Measurements from ENCODE around the gene SEC61B. TPM values are rescaled to one million over a fixed set of nuclear protein-coding genes. Genes with fewer than 3 reads are reported as not detected.
A peak's percentile ranks its signal among the peaks of the same experiment; 100 is the strongest.

SEC61B gene
- total RNA-seq, 6 experiments from 2014 or later, result 85.1 to 158 (median 131) TPM

DNA sequence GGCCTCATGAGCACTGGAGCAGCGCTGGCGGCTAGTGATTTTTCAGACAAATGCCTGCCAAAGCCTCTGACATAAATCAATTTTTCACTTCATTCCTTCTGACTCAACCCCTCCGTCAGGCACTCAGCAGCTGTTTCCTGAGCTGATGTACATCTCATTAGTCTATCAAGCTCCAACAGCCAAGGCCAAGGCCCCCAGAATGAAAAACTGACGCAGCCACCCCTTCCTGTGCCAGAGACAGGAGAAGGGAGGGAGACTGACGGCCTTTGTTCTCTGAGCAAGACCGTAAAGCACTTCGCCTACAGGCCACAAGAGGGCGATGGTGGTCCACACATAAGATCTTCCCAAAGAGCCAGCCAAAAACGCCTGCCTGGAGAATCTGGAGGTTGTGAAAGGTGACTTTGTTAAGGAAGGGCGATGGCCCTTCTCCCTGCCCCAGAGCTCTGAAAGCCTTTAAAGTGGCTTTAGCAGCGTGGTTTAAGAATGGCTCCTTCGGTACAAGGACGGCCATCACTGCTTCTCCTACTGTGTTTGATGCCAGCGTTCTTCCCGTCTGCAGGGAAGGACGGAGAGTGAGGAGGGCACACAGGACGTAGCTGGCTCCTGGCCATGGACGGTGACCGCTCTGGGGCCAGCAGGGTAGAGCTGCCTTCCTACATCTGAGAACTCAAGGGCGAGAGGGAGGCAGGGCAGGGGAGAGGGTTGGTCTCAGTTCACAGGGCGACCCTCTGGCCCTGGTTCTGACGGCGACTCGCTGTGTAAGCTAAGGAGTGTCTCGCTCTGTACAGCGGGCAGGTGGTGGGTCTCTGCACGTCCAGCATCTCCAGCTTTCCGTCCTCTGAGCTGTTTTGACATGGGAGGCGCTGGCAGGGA lies 37.4 kb upstream of the SEC61B start:
- no peaks in the 10 kb centered on the region for H3K9me3 ChIP-seq
- intact Hi-C loops (cut with DNase I), result no loop called here
- H3K4me3 ChIP-seq, result no peak overlapping the region
- no peaks in the 10 kb centered on the region for H3K36me3 ChIP-seq
- TF ChIP-seq POLR2A (IDR thresholded peaks at IDR 0.05) (no peak), CTCF (IDR thresholded peaks at IDR 0.05) (peak; percentile 89 to 96 (median 92))
- no peak overlapping the region for H3K27ac ChIP-seq
- 18% methylated on average over 21 of the region's 29 CpGs for WGBS (ENCODE audit: insufficient coverage, low coverage, low lambda C conversion rate, missing lambda C conversion rate)
- DNase-seq (peak; percentile 77 to 84 (median 83)), ATAC-seq (peak; percentile 96 to 99 (median 98))
- H3K27me3 ChIP-seq, result no peaks in the 10 kb centered on the region
- H3K4me1 ChIP-seq, result no peaks in the 10 kb centered on the region

GRCh38 chr9:99185348-99185632 lies 36.8 kb upstream of the SEC61B start:
- 16% methylated on average over 3 of the region's 5 CpGs for WGBS (ENCODE audit: insufficient coverage, low coverage, low lambda C conversion rate, missing lambda C conversion rate)
- H3K4me3 ChIP-seq, result no peak overlapping the region
- intact Hi-C loops (cut with DNase I), result no loop called here
- ATAC-seq (no peak), DNase-seq (no peak)
- no peaks in the 10 kb centered on the region for H3K4me1 ChIP-seq
- no peaks in the 10 kb centered on the region for H3K36me3 ChIP-seq
- H3K27me3 ChIP-seq, result no peaks in the 10 kb centered on the region
- no peak overlapping the region for H3K27ac ChIP-seq
- no peak for TF ChIP-seq POLR2A (IDR thresholded peaks at IDR 0.05)
- no peaks in the 10 kb centered on the region for H3K9me3 ChIP-seq

DNA sequence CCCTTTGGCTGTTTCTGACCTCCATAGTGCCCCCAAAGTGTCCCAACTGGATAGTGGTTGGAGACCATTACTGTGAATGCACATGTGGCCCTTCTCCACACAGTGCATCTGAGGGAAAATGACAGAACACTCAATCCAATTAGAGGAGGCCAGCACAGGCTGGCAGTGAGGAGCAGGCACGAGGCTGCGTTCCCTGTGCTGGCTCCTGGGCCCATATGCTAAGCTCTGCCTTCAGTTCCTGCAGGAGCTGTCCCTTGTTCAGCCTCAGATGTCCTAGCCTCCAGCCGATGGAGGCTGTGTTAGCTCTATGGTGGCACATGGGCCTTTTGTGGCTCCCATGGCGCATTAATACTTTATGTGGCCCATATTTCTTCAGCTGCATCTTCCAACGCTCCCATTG lies 36.1 kb upstream of the SEC61B start:
- H3K4me1 ChIP-seq, result no peaks in the 10 kb centered on the region
- WGBS (ENCODE audit: insufficient coverage, low coverage, low lambda C conversion rate, missing lambda C conversion rate), result 50% methylated on average over 3 of the region's 5 CpGs
- H3K27ac ChIP-seq, result no peak overlapping the region
- ATAC-seq (no peak), DNase-seq (no peak)
- no peak overlapping the region for H3K4me3 ChIP-seq
- H3K36me3 ChIP-seq, result no peaks in the 10 kb centered on the region
- TF ChIP-seq POLR2A (IDR thresholded peaks at IDR 0.05) (no peak), CTCF (IDR thresholded peaks at IDR 0.05) (no peak)
- no peaks in the 10 kb centered on the region for H3K9me3 ChIP-seq
- intact Hi-C loops (cut with DNase I), result no loop called here
- H3K27me3 ChIP-seq, result no peaks in the 10 kb centered on the region

DNA sequence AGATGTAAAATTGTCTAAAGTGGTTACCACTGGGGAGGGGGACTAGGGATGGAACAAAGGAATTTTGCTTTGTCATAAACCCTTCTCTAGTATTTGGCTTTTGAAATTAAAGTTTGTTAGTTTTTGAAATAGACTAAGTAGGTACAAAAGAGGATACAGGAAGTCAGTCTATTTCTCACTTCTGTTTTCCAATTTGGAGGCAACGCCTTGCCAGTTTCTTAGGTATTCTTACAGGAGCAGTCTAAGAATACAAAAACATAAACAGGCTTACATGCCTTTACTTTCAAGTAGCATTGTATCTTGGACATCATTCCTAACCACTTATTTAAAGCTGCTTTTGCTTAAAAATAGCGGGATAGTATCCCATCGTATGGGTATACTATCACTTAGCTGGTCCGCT lies 34.8 kb upstream of the SEC61B start:
- H3K9me3 ChIP-seq, result no peaks in the 10 kb centered on the region
- no peak for TF ChIP-seq POLR2A (IDR thresholded peaks at IDR 0.05)
- TF ChIP-seq CTCF (IDR thresholded peaks at IDR 0.05), result no peak
- DNase-seq, result no peak
- no peak overlapping the region for H3K4me3 ChIP-seq
- 74% methylated on average over 4 of the region's 4 CpGs for WGBS (ENCODE audit: insufficient coverage, low coverage, low lambda C conversion rate, missing lambda C conversion rate)
- no peaks in the 10 kb centered on the region for H3K27me3 ChIP-seq
- intact Hi-C loops (cut with DNase I), result no loop called here
- no peaks in the 10 kb centered on the region for H3K36me3 ChIP-seq
- H3K27ac ChIP-seq, result no peak overlapping the region
- H3K4me1 ChIP-seq, result no peaks in the 10 kb centered on the region
- no peak for ATAC-seq

DNA sequence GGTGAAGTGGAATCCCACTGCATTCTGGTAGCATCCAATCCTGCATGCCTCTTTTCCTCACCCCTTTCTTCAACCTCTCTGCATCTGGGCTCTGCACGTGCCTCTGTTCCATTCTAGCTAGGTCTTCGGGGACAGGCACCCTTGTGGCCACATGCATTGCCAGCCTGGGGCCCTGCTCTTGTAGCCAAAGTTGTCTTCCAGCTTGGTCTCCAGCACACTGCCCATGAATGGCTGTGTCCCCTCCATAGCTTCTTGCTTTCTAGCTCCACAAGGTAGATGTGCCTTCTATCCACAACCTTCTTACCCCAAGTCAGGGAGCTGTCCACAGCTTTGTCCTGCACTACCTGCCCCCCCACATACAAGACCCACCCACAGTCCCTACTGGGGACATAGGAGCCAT lies 32.9 kb upstream of the SEC61B start:
- no peaks in the 10 kb centered on the region for H3K9me3 ChIP-seq
- TF ChIP-seq CTCF (IDR thresholded peaks at IDR 0.05), result no peak
- TF ChIP-seq POLR2A (IDR thresholded peaks at IDR 0.05), result no peak
- no peaks in the 10 kb centered on the region for H3K36me3 ChIP-seq
- no peak for ATAC-seq
- no peak for DNase-seq
- H3K4me1 ChIP-seq, result no peaks in the 10 kb centered on the region
- no peak overlapping the region for H3K27ac ChIP-seq
- intact Hi-C loops (cut with DNase I), result no loop called here
- no peak overlapping the region for H3K4me3 ChIP-seq
- H3K27me3 ChIP-seq, result no peaks in the 10 kb centered on the region
- WGBS (ENCODE audit: insufficient coverage, low coverage, low lambda C conversion rate, missing lambda C conversion rate), result 29% methylated on average over 1 of the region's 2 CpGs

Measured in right lobe of liver (tissue), 6 donors.